Loucy (cell line): ENCODE data around the gene PIK3R1.

Experiments used
- EZH2phosphoT487 ChIP-seq: fragments of 200-600 bp; IDR thresholded peaks from 2 replicates; pipeline ENCODE4 v1.6.1; 2018; ENCODE audit warnings: antibody characterized with exemption, mild to moderate bottlenecking, moderate library complexity, borderline replicate concordance
- TF ChIP-seq, protein P1 (sequence below): fragments of 200-600 bp; sonication (generic); conservative IDR thresholded peaks from 2 replicates; pipeline ENCODE4 v1.5.1; 2014; ENCODE audit warnings: mild to moderate bottlenecking, antibody characterized with exemption, low read length

DNA sequence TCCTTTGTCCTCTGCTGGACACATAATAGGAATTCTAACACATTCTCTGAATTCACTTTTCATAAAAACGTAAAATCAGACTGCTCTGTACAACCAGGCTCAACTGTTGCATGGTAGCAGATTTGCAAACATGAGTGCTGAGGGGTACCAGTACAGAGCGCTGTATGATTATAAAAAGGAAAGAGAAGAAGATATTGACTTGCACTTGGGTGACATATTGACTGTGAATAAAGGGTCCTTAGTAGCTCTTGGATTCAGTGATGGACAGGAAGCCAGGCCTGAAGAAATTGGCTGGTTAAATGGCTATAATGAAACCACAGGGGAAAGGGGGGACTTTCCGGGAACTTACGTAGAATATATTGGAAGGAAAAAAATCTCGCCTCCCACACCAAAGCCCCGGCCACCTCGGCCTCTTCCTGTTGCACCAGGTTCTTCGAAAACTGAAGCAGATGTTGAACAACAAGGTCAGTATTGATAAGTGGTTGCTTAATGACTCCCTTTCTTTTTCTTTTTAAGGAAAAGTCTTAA is 11.1 kb downstream of the PIK3R1 start:
- TF ChIP-seq, protein P1, sequence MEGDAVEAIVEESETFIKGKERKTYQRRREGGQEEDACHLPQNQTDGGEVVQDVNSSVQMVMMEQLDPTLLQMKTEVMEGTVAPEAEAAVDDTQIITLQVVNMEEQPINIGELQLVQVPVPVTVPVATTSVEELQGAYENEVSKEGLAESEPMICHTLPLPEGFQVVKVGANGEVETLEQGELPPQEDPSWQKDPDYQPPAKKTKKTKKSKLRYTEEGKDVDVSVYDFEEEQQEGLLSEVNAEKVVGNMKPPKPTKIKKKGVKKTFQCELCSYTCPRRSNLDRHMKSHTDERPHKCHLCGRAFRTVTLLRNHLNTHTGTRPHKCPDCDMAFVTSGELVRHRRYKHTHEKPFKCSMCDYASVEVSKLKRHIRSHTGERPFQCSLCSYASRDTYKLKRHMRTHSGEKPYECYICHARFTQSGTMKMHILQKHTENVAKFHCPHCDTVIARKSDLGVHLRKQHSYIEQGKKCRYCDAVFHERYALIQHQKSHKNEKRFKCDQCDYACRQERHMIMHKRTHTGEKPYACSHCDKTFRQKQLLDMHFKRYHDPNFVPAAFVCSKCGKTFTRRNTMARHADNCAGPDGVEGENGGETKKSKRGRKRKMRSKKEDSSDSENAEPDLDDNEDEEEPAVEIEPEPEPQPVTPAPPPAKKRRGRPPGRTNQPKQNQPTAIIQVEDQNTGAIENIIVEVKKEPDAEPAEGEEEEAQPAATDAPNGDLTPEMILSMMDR: no peak
- TF ChIP-seq EZH2phosphoT487: no peak
